Measurements from ENCODE around the gene TKTL1. TPM values are rescaled to one million over a fixed set of nuclear protein-coding genes. Genes with fewer than 3 reads are reported as not detected.
"Not testable (repeated sequence)": the region's sequence is repeated elsewhere in the genome, so short reads cannot be mapped to it uniquely, and the experiment has no call there.

The TKTL1 gene
- total RNA-seq, 1 donor from 2014 or later, result 0.91 TPM

GRCh38 chrX:154294791-154295574 is 612 bp upstream of the TKTL1 start, which contains the start of gene TEX28:
Gene TEX28 (minus strand): TSS chrX:154295124. CDS start chrX:154292117, 3,007 bp downstream.
- Mint-ChIP-seq H3K4me3 (no peak within 1 kb of the TSS), H3K27ac (ENCODE audit: unreplicated experiment) (no peak within 1 kb of the TSS), H3K27me3 (ENCODE audit: low read depth) (no peaks in the 10 kb centered on the region), H3K9me3 (peaks cover 6% of the 10 kb centered on the region), H3K4me1 (no peaks in the 10 kb centered on the region), H3K36me3 (ENCODE audit: low read depth) (peaks cover 5% of the 10 kb centered on the region)
- DNase-seq (ENCODE audit: low read depth, low spot score), result no peak
- TF ChIP-seq CTCF (conservative IDR thresholded peaks at IDR 0.05), result no peak

- Mint-ChIP-seq H3K27ac (ENCODE audit: unreplicated experiment) (no peak overlapping the region), H3K4me1 (no peaks in the 10 kb centered on the region), H3K9me3 (peaks cover 8% of the 10 kb centered on the region), H3K4me3 (no peak overlapping the region), H3K27me3 (ENCODE audit: low read depth) (no peaks in the 10 kb centered on the region), H3K36me3 (ENCODE audit: low read depth) (peaks cover 7% of the 10 kb centered on the region)
- no peak for DNase-seq (ENCODE audit: low read depth, low spot score)
- no peak for TF ChIP-seq CTCF (conservative IDR thresholded peaks at IDR 0.05)
Observed at GRCh38 chrX:154296731-154297130, 1.1 kb downstream of the TKTL1 start.

- H3K27ac Mint-ChIP-seq (ENCODE audit: unreplicated experiment), result no peak overlapping the region
- no peaks in the 10 kb centered on the region for H3K27me3 Mint-ChIP-seq (ENCODE audit: low read depth)
- no peak for TF ChIP-seq CTCF (conservative IDR thresholded peaks at IDR 0.05)
- DNase-seq (ENCODE audit: low read depth, low spot score), result no peak
- H3K4me3 Mint-ChIP-seq, result no peak overlapping the region
- H3K36me3 Mint-ChIP-seq (ENCODE audit: low read depth), result peaks cover 7% of the 10 kb centered on the region
- H3K4me1 Mint-ChIP-seq, result no peaks in the 10 kb centered on the region
- H3K9me3 Mint-ChIP-seq, result peaks cover 8% of the 10 kb centered on the region
Observed at GRCh38 chrX:154298312-154298711, 2.7 kb downstream of the TKTL1 start.

GRCh38 chrX:154300816-154301215 is 5.2 kb downstream of the TKTL1 start:
- Mint-ChIP-seq H3K36me3 (ENCODE audit: low read depth) (peaks cover 7% of the 10 kb centered on the region), H3K4me1 (peaks cover 21% of the 10 kb centered on the region), H3K27ac (ENCODE audit: unreplicated experiment) (no peak overlapping the region), H3K27me3 (ENCODE audit: low read depth) (no peaks in the 10 kb centered on the region), H3K9me3 (peaks cover 8% of the 10 kb centered on the region), H3K4me3 (no peak overlapping the region)
- no peak for DNase-seq (ENCODE audit: low read depth, low spot score)
- no peak for TF ChIP-seq CTCF (conservative IDR thresholded peaks at IDR 0.05)

GRCh38 chrX:154302998-154303397 is 7.4 kb downstream of the TKTL1 start:
- H3K36me3 Mint-ChIP-seq (ENCODE audit: low read depth); H3K9me3 Mint-ChIP-seq; DNase-seq (ENCODE audit: low read depth, low spot score); H3K27ac Mint-ChIP-seq (ENCODE audit: unreplicated experiment); H3K27me3 Mint-ChIP-seq (ENCODE audit: low read depth); H3K4me3 Mint-ChIP-seq: not testable (repeated sequence)
- peaks cover 28% of the 10 kb centered on the region for H3K4me1 Mint-ChIP-seq

GRCh38 chrX:154303476-154303875 is 7.9 kb downstream of the TKTL1 start:
- Mint-ChIP-seq H3K27ac (ENCODE audit: unreplicated experiment) (no peak overlapping the region), H3K27me3 (ENCODE audit: low read depth) (no peaks in the 10 kb centered on the region), H3K36me3 (ENCODE audit: low read depth) (peaks cover 4% of the 10 kb centered on the region), H3K4me3 (no peak overlapping the region), H3K9me3 (peaks cover 6% of the 10 kb centered on the region), H3K4me1 (peaks cover 33% of the 10 kb centered on the region)
- TF ChIP-seq CTCF (conservative IDR thresholded peaks at IDR 0.05), result no peak
- DNase-seq (ENCODE audit: low read depth, low spot score), result no peak

Data from neural crest cell (in vitro differentiated cells).